Transverse colon (tissue), 4 donors: Measurements from ENCODE around the gene ARX. TPM values are rescaled to one million over a fixed set of nuclear protein-coding genes. Genes with fewer than 3 reads are reported as not detected.
A peak's percentile ranks its signal among the peaks of the same experiment; 100 is the strongest.

Experiments used
- DNase-seq: peaks from one replicate; pipeline ENCODE4 v3.0.0-alpha.2; 2019
- H3K27ac ChIP-seq, 4 donors: fragments of 200-600 bp; sonication (generic); 2 replicates each; pipeline ENCODE4 v1.5.1; 2016 to 2018; ENCODE audit warnings: inconsistent platforms in 4 of 4
- H3K27me3 ChIP-seq: fragments of 200-600 bp; sonication (generic); 2 replicates; pipeline ENCODE4 v1.5.1; 2017; ENCODE audit warnings: inconsistent platforms
- H3K36me3 ChIP-seq, 4 donors: fragments of 200-600 bp; sonication (generic); 2 replicates each; pipeline ENCODE4 v1.5.1; 2017 to 2019; ENCODE audit warnings: inconsistent platforms in 4 of 4
- H3K4me1 ChIP-seq, 4 donors: fragments of 200-600 bp; sonication (generic); 2 replicates each; pipeline ENCODE4 v1.5.1; 2017 to 2020; ENCODE audit warnings: inconsistent platforms in 4 of 4
- H3K4me3 ChIP-seq, 4 donors: fragments of 200-600 bp; sonication (generic); 1 replicate in 1 of 4; 2 replicates in 3 of 4; pipeline versions ENCODE4 v1.5.1 to v1.6.1; 2017 to 2019; ENCODE audit warnings: inconsistent platforms in 4 of 4
- H3K9me3 ChIP-seq, 2 donors: fragments of 200-600 bp; sonication (generic); 2 replicates each; pipeline ENCODE4 v1.5.1; 2017 to 2019; ENCODE audit warnings: inconsistent platforms in 2 of 2
- EP300 ChIP-seq: sonication (generic); formaldehyde crosslinking; IDR thresholded peaks from one replicate; pipeline ENCODE4 v1.6.1; 2017; ENCODE audit warnings: antibody characterized with exemption, low read depth
- POLR2A ChIP-seq: fragments of 450-650 bp; IDR thresholded peaks from one replicate; pipeline ENCODE4 v1.6.1; 2016; ENCODE audit warnings: antibody characterized with exemption, mild to moderate bottlenecking, moderate library complexity
- POLR2AphosphoS5 ChIP-seq, 3 donors: sonication (generic); formaldehyde crosslinking; IDR thresholded peaks; one replicate each; pipeline ENCODE4 v1.6.1; 2016; ENCODE audit warnings: antibody characterized with exemption in 3 of 3
- WGBS, 2 donors: methylation state at CpG; one replicate each; pipeline ENCODE4 v1.1.5; 2018; ENCODE audit warnings: low coverage in 1 of 2; 5-methylcytosine and 5-hydroxymethylcytosine counted together
- in situ Hi-C, 4 donors: fragments of 200-750 bp; cut with MboI; loops; one replicate each; pipeline versions ENCODE4 v1.15.0 to v1.15.1; 2017; ENCODE audit warnings: low sequenced_read_pairs in 3 of 4, low pct_ligation_motif_present in 1 of 4, low pct_unique_long_range_greater_than_20kb in 1 of 4
- intact Hi-C: fragments of 100-400 bp; cut with DNase I; formaldehyde crosslinking; loops from one replicate; pipeline ENCODE4 v1.15.1; 2023; ENCODE audit warnings: low total_unique reads
- total RNA-seq, 4 donors: library from RNA; depleted of rRNA; stranded (reverse); fragments of >200 nt; gene quantifications; one replicate each; pipeline ENCODE4 v1.1.0, GENCODE V29; 2016
- TF ChIP-seq, protein P1 (sequence below), 5 experiments: fragments of 200-600 bp in 3 of 5; fragments of 450-650 bp in 2 of 5; sonication (generic) in 3 of 5; IDR thresholded peaks; 1 replicate in 2 of 5; 2 replicates in 3 of 5; pipeline ENCODE4 v1.5.1; 2016 to 2017; ENCODE audit warnings: antibody characterized with exemption in 5 of 5, inconsistent platforms in 3 of 5, mild to moderate bottlenecking in 2 of 5, moderate library complexity in 1 of 5

ARX gene
- total RNA-seq, 4 donors from 2014 or later: not detected

DNA sequence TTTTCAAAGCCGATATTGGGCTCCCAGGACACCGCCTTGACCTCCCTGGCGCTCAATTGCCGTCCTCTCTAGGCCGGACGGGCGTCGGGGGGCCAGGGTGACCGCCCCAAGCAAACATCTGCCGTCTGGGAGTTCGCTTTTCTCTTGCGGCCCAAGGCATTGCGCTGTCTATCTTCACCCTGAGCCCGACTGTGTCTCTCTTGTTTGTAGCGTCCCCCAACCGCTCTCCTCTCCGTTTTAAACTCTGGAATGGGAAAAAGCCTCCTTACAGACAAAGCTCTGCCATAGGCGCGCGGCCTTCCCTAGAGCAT is 551 bp upstream of the ARX start:
- Histone ChIP-seq H3K4me3 (no peak overlapping the region), H3K27me3 (peaks cover 97% of the 10 kb centered on the region), H3K9me3 (no peaks in the 10 kb centered on the region), H3K27ac (no peak overlapping the region), H3K4me1 (peaks cover 3 to 35% (median 11%) of the 10 kb centered on the region in 4 donors), H3K36me3 (no peaks in the 10 kb centered on the region)
- TF ChIP-seq POLR2A: no peak
- TF ChIP-seq, protein P1, sequence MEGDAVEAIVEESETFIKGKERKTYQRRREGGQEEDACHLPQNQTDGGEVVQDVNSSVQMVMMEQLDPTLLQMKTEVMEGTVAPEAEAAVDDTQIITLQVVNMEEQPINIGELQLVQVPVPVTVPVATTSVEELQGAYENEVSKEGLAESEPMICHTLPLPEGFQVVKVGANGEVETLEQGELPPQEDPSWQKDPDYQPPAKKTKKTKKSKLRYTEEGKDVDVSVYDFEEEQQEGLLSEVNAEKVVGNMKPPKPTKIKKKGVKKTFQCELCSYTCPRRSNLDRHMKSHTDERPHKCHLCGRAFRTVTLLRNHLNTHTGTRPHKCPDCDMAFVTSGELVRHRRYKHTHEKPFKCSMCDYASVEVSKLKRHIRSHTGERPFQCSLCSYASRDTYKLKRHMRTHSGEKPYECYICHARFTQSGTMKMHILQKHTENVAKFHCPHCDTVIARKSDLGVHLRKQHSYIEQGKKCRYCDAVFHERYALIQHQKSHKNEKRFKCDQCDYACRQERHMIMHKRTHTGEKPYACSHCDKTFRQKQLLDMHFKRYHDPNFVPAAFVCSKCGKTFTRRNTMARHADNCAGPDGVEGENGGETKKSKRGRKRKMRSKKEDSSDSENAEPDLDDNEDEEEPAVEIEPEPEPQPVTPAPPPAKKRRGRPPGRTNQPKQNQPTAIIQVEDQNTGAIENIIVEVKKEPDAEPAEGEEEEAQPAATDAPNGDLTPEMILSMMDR (IDR thresholded peaks at IDR 0.05): no peak
- no peak for TF ChIP-seq POLR2AphosphoS5 (IDR thresholded peaks at IDR 0.05)
- no peak for TF ChIP-seq EP300
- no peak for DNase-seq
- 53% methylated on average over 20 of the region's 20 CpGs; no CpG with 5 or more reads in 1 of the 2 donors for WGBS, 2 donors
- intact Hi-C loops (no loop called here), in situ Hi-C loops (no loop called here)

DNA sequence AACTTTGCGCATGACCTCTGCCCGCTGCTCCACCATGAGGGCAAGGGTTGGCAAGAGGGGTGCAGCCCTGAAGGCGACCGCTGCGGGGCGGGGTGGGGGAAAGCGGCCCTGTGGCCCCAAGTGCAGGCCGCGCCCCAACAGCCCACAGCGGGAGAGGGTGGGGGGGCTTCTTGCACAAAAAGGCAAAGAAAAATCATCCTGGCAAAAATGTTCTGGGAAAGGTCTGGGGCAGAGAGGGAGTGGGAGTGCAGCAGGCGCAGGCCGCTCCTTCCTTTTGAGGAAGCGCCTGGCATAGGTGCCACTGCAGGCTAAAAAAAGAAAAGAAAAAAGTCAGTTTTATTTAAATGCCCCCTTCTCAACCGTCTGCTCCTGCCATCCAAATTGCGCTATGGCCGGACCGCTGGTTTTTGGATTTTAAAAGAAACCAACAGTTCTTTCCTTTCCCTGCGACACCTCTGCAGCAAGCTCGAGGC is 1.4 kb downstream of the ARX start:
- H3K27me3 ChIP-seq: peaks cover 97% of the 10 kb centered on the region
- H3K4me1 ChIP-seq: peaks cover 0 to 24% (median 6%) of the 10 kb centered on the region in 4 donors
- TF ChIP-seq POLR2AphosphoS5 (IDR thresholded peaks at IDR 0.05) (no peak), EP300 (no peak), POLR2A (no peak)
- TF ChIP-seq, protein P1 (IDR thresholded peaks at IDR 0.05): no peak
- no peaks in the 10 kb centered on the region for H3K9me3 ChIP-seq
- no peak for DNase-seq
- 47 to 60% methylated on average over 6 to 19 of the region's 19 CpGs for WGBS, 2 donors
- no peak overlapping the region for H3K27ac ChIP-seq
- H3K4me3 ChIP-seq: no peak overlapping the region
- in situ Hi-C loops: no loop called here
- H3K36me3 ChIP-seq: no peaks in the 10 kb centered on the region
- intact Hi-C loops: no loop called here

DNA sequence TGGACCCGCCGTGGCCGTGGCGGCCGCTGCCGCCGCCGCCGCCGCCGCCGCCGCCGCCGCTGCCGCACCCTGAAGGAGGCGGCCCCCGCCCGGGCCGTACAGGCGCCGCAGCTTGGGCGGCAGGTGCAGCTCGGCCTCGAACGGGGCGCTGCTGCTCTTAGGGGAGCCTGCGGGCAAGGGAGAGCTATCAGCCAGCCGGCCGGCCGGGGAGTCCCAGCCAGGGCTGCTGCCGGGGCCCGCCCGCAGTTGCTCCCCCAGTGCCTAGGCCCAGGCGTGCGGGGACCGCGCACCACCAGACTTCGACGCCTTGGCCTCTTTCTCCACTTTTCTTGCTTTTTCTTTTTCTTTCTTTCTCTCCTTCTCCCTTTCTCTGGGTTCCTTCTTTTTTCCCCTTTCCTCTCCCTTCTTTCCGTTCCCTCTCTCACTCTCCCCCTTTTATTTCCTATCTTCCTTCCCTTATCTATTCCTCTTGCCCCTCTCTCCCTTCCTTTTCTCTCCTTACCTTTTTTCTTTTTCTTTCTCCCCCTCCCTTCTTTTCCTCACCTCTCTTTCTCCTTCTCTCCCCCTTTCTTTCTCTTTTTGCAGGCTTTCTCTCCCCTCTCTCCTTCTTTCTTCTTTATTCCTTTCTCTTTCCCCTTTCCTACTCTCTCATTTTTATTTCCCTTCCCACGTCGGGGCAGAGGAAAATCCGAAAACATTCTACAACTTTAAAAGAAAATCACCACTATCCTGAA is 2.0 kb downstream of the ARX start:
- no peak overlapping the region for H3K27ac ChIP-seq
- no peaks in the 10 kb centered on the region for H3K36me3 ChIP-seq
- 18 to 60% methylated on average over 4 to 23 of the region's 44 CpGs for WGBS, 2 donors
- no peak for TF ChIP-seq EP300
- TF ChIP-seq, protein P1 (IDR thresholded peaks at IDR 0.05): no peak
- TF ChIP-seq POLR2AphosphoS5 (IDR thresholded peaks at IDR 0.05): no peak
- no peak for TF ChIP-seq POLR2A
- H3K4me3 ChIP-seq: no peak overlapping the region
- intact Hi-C loops (no loop called here), in situ Hi-C loops (no loop called here)
- H3K4me1 ChIP-seq: peaks cover 0 to 24% (median 6%) of the 10 kb centered on the region in 4 donors
- peaks cover 97% of the 10 kb centered on the region for H3K27me3 ChIP-seq
- no peak for DNase-seq
- no peaks in the 10 kb centered on the region for H3K9me3 ChIP-seq

DNA sequence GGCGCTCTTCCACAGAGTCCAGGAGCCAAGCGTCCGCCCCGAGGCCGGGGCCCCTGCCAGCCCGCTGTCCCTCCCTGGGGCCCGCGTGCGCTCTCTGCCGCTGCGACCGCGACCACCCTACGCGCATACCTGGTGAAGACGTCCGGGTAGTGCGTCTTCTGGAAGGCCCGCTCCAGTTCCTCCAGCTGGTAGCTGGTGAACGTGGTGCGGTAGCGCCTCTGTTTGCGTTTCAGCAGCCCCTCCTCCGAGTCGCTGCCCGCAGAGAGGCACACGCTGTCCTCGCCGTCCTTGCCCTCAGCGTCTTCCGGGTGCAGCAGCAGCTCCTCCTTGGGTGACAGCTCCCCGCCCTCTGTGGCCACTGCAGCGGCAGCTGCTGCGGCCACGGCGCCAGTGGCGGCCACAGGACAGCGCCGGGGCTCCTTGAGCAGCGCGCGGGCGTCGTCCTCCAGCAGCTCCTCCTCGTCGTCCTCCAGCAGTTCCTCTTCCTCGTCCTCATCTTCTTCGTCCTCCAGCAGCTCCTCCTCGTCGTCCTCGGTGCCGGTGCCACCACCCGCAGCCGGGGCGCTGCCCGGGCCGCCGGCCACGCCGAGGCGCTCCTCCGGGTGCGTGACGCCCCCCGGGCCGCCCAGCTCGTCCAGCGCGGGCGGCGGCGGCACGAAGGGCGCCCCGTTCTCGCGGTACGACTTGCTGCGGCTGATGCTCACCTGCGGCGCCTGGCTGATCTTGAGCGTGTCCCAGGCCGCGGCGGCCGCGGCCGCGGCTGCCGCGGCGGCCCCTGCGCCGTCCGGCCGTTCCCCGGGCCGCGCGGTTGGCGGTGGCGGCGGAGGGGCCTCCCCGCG is 2.8 kb downstream of the ARX start:
- Histone ChIP-seq H3K27ac (no peak overlapping the region), H3K4me3 (peak overlapping the region in 3 of 4 donors; percentile 10 to 44 (median 16)), H3K36me3 (no peaks in the 10 kb centered on the region), H3K27me3 (peaks cover 97% of the 10 kb centered on the region), H3K4me1 (peaks cover 0 to 24% (median 6%) of the 10 kb centered on the region in 4 donors), H3K9me3 (no peaks in the 10 kb centered on the region)
- intact Hi-C loops: no loop called here
- 53% methylated on average over 83 of the region's 105 CpGs; no CpG with 5 or more reads in 1 of the 2 donors for WGBS, 2 donors
- no peak for TF ChIP-seq EP300
- TF ChIP-seq, protein P1 (IDR thresholded peaks at IDR 0.05): no peak
- TF ChIP-seq POLR2AphosphoS5 (IDR thresholded peaks at IDR 0.05): no peak
- TF ChIP-seq POLR2A: no peak
- DNase-seq: no peak
- in situ Hi-C loops: no loop called here
